Neuronal stem cell (in vitro differentiated cells): ENCODE measurements around the gene ITGBL1.
"Not testable (repeated sequence)": the region's sequence is repeated elsewhere in the genome, so short reads cannot be mapped to it uniquely, and the experiment has no call there.

Experiments used
- DNase-seq: peaks from one replicate; pipeline ENCODE4 v3.0.0-alpha.2; 2013; ENCODE audit warnings: low spot score
- H2AFZ ChIP-seq: one replicate; pipeline ENCODE4 v1.6.1; 2013; ENCODE audit warnings: mild to moderate bottlenecking, low read length, inconsistent platforms
- H2AK5ac ChIP-seq: 2 replicates; pipeline ENCODE4 v1.6.1; 2013; ENCODE audit warnings: low read depth, mild to moderate bottlenecking, inconsistent platforms, low read length, moderate library complexity, mixed read lengths
- H2BK120ac ChIP-seq: 2 replicates; pipeline ENCODE4 v1.6.1; 2013; ENCODE audit warnings: low read depth, mild to moderate bottlenecking, inconsistent platforms, low read length, moderate library complexity, mixed read lengths
- H2BK12ac ChIP-seq: one replicate; pipeline ENCODE4 v1.6.1; 2013; ENCODE audit warnings: low read length, inconsistent platforms
- H2BK15ac ChIP-seq: 2 replicates; pipeline ENCODE4 v1.6.1; 2013; ENCODE audit warnings: mild to moderate bottlenecking, low read length, inconsistent platforms, mixed read lengths
- H2BK5ac ChIP-seq: one replicate; pipeline ENCODE4 v1.6.1; 2013; ENCODE audit warnings: inconsistent platforms, mild to moderate bottlenecking, low read length, moderate library complexity
- H3K14ac ChIP-seq: one replicate; pipeline ENCODE4 v1.6.1; 2013; ENCODE audit warnings: low read length, inconsistent platforms
- H3K18ac ChIP-seq: 2 replicates; pipeline ENCODE4 v1.6.1; 2013; ENCODE audit warnings: low read length, inconsistent platforms
- H3K23ac ChIP-seq: 2 replicates; pipeline ENCODE4 v1.6.1; 2013; ENCODE audit warnings: low read depth, mild to moderate bottlenecking, mixed read lengths, low read length, inconsistent platforms; ENCODE audit not compliant: poor library complexity
- H3K27ac ChIP-seq: replicated peaks from 3 replicates; pipeline ENCODE4 v1.5.1; 2013; ENCODE audit warnings: low read length, inconsistent platforms
- H3K27me3 ChIP-seq, 3 experiments: 2 replicates each; pipeline ENCODE4 v1.6.1; 2013; ENCODE audit warnings: low read length in 3 of 3, mild to moderate bottlenecking in 2 of 3, inconsistent platforms in 1 of 3, low read depth in 1 of 3, mixed read lengths in 1 of 3, moderate library complexity in 1 of 3; ENCODE audit not compliant: control insufficient read depth in 3 of 3, insufficient read depth in 3 of 3
- H3K36me3 ChIP-seq, 2 donors: replicated peaks in 1 of 2; 2 replicates each; pipeline ENCODE4 v1.6.1; 2013; ENCODE audit warnings: low read length in 2 of 2; ENCODE audit not compliant: control insufficient read depth in 2 of 2, insufficient read depth in 2 of 2
- H3K4ac ChIP-seq: 2 replicates; pipeline ENCODE4 v1.6.1; 2013; ENCODE audit warnings: inconsistent platforms, mild to moderate bottlenecking, low read length, moderate library complexity
- H3K4me1 ChIP-seq, 2 donors: 1 replicate in 1 of 2; 2 replicates in 1 of 2; pipeline ENCODE4 v1.6.1; 2013; ENCODE audit warnings: low read length in 2 of 2, low read depth in 1 of 2; ENCODE audit not compliant: control insufficient read depth in 2 of 2, insufficient read depth in 1 of 2
- H3K4me2 ChIP-seq: one replicate; pipeline ENCODE4 v1.6.1; 2013; ENCODE audit warnings: mild to moderate bottlenecking, low read length, inconsistent platforms; ENCODE audit not compliant: insufficient read depth, poor library complexity, severe bottlenecking
- H3K4me3 ChIP-seq, 2 donors: 2 replicates each; pipeline ENCODE4 v1.5.1; 2013; ENCODE audit warnings: low read length in 2 of 2, mild to moderate bottlenecking in 2 of 2, inconsistent platforms in 1 of 2, moderate library complexity in 1 of 2
- H3K79me1 ChIP-seq: one replicate; pipeline ENCODE4 v1.6.1; 2013; ENCODE audit warnings: low read depth, mild to moderate bottlenecking, inconsistent platforms, low read length, moderate library complexity
- H3K9ac ChIP-seq: one replicate; pipeline ENCODE4 v1.6.1; 2013; ENCODE audit warnings: mild to moderate bottlenecking, low read depth, low read length, inconsistent platforms; ENCODE audit not compliant: poor library complexity
- H3K9me3 ChIP-seq, 2 donors: replicated peaks in 1 of 2; 2 replicates each; pipeline versions ENCODE3 to v1.6.1; 2013; ENCODE audit warnings: low read length in 2 of 2, mild to moderate bottlenecking in 2 of 2, inconsistent platforms in 1 of 2, low read depth in 1 of 2, mixed read lengths in 1 of 2, moderate library complexity in 1 of 2; ENCODE audit not compliant: control insufficient read depth in 2 of 2, insufficient read depth in 1 of 2
- H4K8ac ChIP-seq: one replicate; pipeline ENCODE4 v1.6.1; 2013; ENCODE audit warnings: low read depth, mild to moderate bottlenecking, inconsistent platforms, low read length, moderate library complexity
- H4K91ac ChIP-seq: one replicate; pipeline ENCODE4 v1.6.1; 2013; ENCODE audit warnings: low read length, low read depth, mild to moderate bottlenecking, inconsistent platforms; ENCODE audit not compliant: poor library complexity
- WGBS, 2 donors: extraction: QIAGEN DNeasy Blood & Tissue Kit; methylation state at CpG; one replicate each; pipeline ENCODE4 v1.1.7; 2013; ENCODE audit warnings: missing lambda C conversion rate in 2 of 2, mixed read lengths in 1 of 2; ENCODE audit not compliant: insufficient read length in 2 of 2, insufficient replicate concordance in 1 of 2; ENCODE audit errors: extremely low coverage in 2 of 2; 5-methylcytosine and 5-hydroxymethylcytosine counted together

Gene ITGBL1

GRCh38 chr13:101536079-101536478, 83.6 kb downstream of the ITGBL1 start:
- DNase-seq = no peak
- H3K23ac ChIP-seq = no peak overlapping the region
- no peak overlapping the region for H2AFZ ChIP-seq
- no peak overlapping the region for H3K14ac ChIP-seq
- H3K27me3 ChIP-seq = no peaks in the 10 kb centered on the region
- H4K91ac ChIP-seq = no peak overlapping the region
- H3K4me3 ChIP-seq = no peak overlapping the region
- H2BK12ac ChIP-seq = no peak overlapping the region
- no peak overlapping the region for H4K8ac ChIP-seq
- no peak overlapping the region for H2BK5ac ChIP-seq
- no peaks in the 10 kb centered on the region for H3K36me3 ChIP-seq
- no peak overlapping the region for H2BK120ac ChIP-seq
- no CpG with 5 or more reads among the region's 3 CpGs for WGBS, 2 donors
- H2BK15ac ChIP-seq = no peak overlapping the region
- H3K4me1 ChIP-seq = no peaks in the 10 kb centered on the region
- H3K27ac ChIP-seq = no peak overlapping the region
- H3K4me2 ChIP-seq = no peak overlapping the region
- H2AK5ac ChIP-seq = no peak overlapping the region
- no peaks in the 10 kb centered on the region for H3K79me1 ChIP-seq
- H3K4ac ChIP-seq = no peak overlapping the region
- H3K18ac ChIP-seq = no peak overlapping the region
- H3K9me3 ChIP-seq = no peaks in the 10 kb centered on the region
- H3K9ac ChIP-seq = no peak overlapping the region

GRCh38 chr13:101544544-101544943, 92.1 kb downstream of the ITGBL1 start:
- H2BK5ac ChIP-seq, H4K8ac ChIP-seq, H3K4me1 ChIP-seq, H3K79me1 ChIP-seq, H2AFZ ChIP-seq, H3K4ac ChIP-seq, H3K18ac ChIP-seq, H3K4me3 ChIP-seq, H3K27ac ChIP-seq, H3K4me2 ChIP-seq, H3K9ac ChIP-seq, H4K91ac ChIP-seq, H2AK5ac ChIP-seq, H2BK120ac ChIP-seq, H3K23ac ChIP-seq, H3K27me3 ChIP-seq, H3K14ac ChIP-seq, H2BK12ac ChIP-seq, H3K36me3 ChIP-seq, H2BK15ac ChIP-seq, H3K9me3 ChIP-seq, DNase-seq: not testable (repeated sequence)
- WGBS, 2 donors = no CpG with 5 or more reads among the region's 11 CpGs

- H3K4me2 ChIP-seq = no peak overlapping the region
- no peak overlapping the region for H2BK15ac ChIP-seq
- no peak overlapping the region for H2BK120ac ChIP-seq
- H3K4me3 ChIP-seq = no peak overlapping the region
- no peak overlapping the region for H3K23ac ChIP-seq
- no peak overlapping the region for H3K27ac ChIP-seq
- no peak overlapping the region for H4K91ac ChIP-seq
- DNase-seq = no peak
- no peaks in the 10 kb centered on the region for H3K9me3 ChIP-seq
- H3K4me1 ChIP-seq = no peaks in the 10 kb centered on the region
- no CpG with 5 or more reads among the region's 9 CpGs for WGBS, 2 donors
- H3K27me3 ChIP-seq = no peaks in the 10 kb centered on the region
- no peak overlapping the region for H2AK5ac ChIP-seq
- no peak overlapping the region for H3K9ac ChIP-seq
- H2BK12ac ChIP-seq = no peak overlapping the region
- H2AFZ ChIP-seq = no peak overlapping the region
- no peak overlapping the region for H2BK5ac ChIP-seq
- H3K36me3 ChIP-seq = no peaks in the 10 kb centered on the region
- H3K79me1 ChIP-seq = no peaks in the 10 kb centered on the region
- no peak overlapping the region for H3K18ac ChIP-seq
- no peak overlapping the region for H3K14ac ChIP-seq
- H4K8ac ChIP-seq = no peak overlapping the region
- H3K4ac ChIP-seq = no peak overlapping the region
Measured at GRCh38 chr13:101544979-101545378, 92.5 kb downstream of the ITGBL1 start.

- WGBS, 2 donors = no CpG with 5 or more reads among the region's 1 CpG
- no peak overlapping the region for H2BK15ac ChIP-seq
Measured at GRCh38 chr13:101545521-101545920, 93.0 kb downstream of the ITGBL1 start.

More at GRCh38 chr13:101545521-101545920, 93.0 kb downstream of the ITGBL1 start:
- no peak for DNase-seq
- Histone ChIP-seq H3K4me3 (no peak overlapping the region), H3K4me1 (no peaks in the 10 kb centered on the region), H2BK120ac (no peak overlapping the region), H3K4me2 (no peak overlapping the region), H3K9me3 (no peaks in the 10 kb centered on the region), H3K14ac (no peak overlapping the region), H3K27me3 (no peaks in the 10 kb centered on the region), H3K18ac (no peak overlapping the region), H3K27ac (no peak overlapping the region), H4K8ac (no peak overlapping the region), H3K9ac (no peak overlapping the region), H3K36me3 (no peaks in the 10 kb centered on the region), H4K91ac (no peak overlapping the region), H2AFZ (no peak overlapping the region), H3K4ac (no peak overlapping the region), H2BK12ac (no peak overlapping the region), H2BK5ac (no peak overlapping the region), H3K23ac (no peak overlapping the region), H2AK5ac (no peak overlapping the region), H3K79me1 (no peaks in the 10 kb centered on the region)
